ENCODE results near the gene VGLL4.

DNA sequence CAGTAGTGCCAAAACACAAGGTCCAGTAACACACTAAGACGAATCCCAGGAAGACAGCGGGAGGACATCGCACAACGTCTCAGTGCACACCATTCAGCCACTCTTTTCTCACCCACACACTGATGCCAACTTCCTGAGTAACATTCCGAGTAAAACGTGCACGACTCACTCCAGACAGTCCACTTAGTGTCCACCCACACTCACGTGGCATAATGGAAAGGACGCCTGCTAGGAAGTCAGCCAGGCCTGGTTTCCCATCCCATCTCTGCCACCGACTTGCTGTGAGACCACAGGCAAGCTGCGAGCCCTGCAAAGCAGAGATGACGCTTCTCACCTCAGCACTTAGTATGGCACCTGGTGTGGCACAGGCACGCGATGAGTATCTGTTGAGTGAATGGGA is 36.8 kb upstream of the VGLL4 start:
- TF ChIP-seq, protein P1, sequence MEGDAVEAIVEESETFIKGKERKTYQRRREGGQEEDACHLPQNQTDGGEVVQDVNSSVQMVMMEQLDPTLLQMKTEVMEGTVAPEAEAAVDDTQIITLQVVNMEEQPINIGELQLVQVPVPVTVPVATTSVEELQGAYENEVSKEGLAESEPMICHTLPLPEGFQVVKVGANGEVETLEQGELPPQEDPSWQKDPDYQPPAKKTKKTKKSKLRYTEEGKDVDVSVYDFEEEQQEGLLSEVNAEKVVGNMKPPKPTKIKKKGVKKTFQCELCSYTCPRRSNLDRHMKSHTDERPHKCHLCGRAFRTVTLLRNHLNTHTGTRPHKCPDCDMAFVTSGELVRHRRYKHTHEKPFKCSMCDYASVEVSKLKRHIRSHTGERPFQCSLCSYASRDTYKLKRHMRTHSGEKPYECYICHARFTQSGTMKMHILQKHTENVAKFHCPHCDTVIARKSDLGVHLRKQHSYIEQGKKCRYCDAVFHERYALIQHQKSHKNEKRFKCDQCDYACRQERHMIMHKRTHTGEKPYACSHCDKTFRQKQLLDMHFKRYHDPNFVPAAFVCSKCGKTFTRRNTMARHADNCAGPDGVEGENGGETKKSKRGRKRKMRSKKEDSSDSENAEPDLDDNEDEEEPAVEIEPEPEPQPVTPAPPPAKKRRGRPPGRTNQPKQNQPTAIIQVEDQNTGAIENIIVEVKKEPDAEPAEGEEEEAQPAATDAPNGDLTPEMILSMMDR (IDR thresholded peaks at IDR 0.05), result no peak
- no peak for TF ChIP-seq EZH2 (IDR thresholded peaks at IDR 0.05; ENCODE audit: borderline replicate concordance, insufficient read depth, low read depth, low read length, poor library complexity, severe bottlenecking)

Data from B cell (primary cell).